ENCODE results near the gene KDM2A.
A peak's percentile ranks its signal among the peaks of the same experiment; 100 is the strongest.

KDM2A gene

DNA sequence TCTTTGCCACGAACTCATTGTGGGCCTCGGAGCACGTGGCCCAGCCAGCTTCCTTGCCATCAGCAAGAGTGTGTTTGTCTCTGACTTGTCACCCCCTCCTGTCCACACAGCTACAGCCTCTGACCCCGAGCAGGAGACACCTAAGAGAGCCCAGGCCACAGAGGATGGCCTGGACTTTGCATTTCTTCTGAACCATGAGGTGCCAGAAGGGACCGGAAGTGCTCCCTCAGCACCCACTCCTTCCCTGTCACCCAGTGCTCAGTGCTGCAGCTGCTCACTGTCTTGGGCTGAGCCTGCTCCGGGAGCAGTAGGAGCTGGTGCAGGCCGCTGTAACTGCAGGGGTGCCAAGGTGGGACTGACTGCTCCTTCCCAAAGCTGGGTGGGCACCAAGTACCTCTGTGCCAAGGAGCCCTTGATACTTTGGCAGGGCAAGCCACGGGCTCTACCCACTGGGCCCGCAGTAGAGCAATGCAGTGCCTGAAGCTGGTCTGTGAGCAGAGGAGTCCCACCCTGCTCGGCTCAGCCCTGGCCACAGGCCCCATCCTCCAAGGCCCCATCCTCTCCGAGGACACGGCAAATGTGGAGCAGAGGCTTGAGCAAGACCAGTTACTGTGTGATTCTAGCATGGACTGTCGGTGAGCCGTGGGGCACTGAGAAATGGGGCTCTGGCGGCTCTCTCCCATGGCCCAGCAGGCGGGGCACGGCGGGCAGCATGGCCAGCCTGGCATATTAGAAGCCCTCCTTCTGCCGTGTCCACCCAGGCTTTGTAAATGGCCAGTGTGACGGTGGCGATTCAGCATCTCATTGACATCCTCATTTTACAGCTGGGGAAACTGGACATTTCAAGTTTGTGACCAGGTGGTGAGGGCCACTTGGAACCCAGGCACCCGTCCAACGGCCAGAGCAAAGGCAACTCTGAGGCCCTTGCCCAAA is 153.5 kb downstream of the KDM2A start:
- no peak for DNase-seq (ENCODE audit: low read depth, low spot score)

- no peak for DNase-seq (ENCODE audit: low read depth, low spot score)
Observed at GRCh38 chr11:67273260-67273990, 154.4 kb downstream of the KDM2A start.

GRCh38 chr11:67274768-67275605 is 155.9 kb downstream of the KDM2A start:
- DNase-seq (ENCODE audit: low read depth, low spot score), result no peak

DNA sequence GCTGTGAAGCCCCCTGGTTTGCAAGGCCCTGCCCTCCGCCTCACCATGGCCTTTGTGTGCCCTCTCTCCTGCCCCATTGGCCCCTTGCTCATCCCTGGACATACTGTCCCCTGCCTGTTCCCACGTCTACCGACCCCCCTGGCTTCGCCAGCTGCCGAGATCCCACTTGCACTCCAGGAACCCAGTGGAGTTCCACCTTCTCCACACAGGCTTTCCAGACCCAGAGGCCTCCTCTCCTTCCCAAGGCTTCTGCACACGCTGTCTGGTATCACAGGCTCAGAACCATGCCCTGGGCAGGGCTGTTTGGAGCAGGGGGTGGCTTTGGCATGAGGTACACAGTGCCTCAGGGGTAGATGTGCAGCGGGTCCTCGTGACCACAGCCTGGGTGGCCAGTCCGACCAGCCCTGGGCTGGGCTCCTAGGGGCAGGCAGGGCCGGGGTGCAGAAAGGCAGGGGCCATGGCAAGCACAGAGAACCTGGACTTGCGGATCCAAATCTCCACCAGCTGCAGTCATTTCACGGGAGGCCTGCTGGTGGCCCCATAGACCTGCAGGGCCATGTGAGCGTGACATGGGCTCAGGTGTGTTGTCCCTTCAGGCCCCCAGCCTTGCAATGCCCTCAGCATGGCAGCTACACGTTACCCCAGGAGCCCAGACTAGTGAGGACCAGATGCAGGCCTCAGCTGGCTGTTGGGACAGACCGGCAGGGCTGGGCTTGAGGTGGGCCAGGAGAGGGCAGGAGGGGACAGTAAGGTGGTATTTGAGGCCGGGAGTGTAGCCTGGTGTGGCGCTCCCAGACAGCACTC is 156.7 kb downstream of the KDM2A start:
- DNase-seq (ENCODE audit: low read depth, low spot score), result no peak

DNA sequence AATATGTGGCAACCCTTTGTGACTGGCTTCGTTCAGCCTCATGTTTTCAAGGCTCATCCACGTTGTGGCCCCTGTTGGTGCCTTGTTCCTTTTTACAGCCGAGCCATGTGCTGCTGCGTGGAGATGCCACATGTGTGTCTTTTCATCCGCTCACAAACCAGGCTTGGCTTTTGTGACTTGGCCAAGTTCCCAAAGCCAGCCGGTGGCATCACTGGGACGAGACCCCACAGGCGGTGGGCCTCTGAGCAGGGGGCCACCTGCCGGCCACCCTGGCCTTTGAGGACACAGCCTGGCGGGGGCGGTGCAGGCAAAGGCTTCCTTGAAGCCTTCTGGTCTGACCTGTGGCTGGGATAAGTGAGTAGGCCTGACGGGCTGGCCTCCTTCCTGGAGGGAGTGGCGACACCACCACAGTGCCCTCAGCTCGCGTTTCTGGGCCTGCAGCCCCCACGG is 157.7 kb downstream of the KDM2A start:
- DNase-seq (ENCODE audit: low read depth, low spot score), result peak; percentile 68

- DNase-seq (ENCODE audit: low read depth, low spot score), result peak; percentile 89
Observed at GRCh38 chr11:67277231-67277961, 158.3 kb downstream of the KDM2A start.

DNA sequence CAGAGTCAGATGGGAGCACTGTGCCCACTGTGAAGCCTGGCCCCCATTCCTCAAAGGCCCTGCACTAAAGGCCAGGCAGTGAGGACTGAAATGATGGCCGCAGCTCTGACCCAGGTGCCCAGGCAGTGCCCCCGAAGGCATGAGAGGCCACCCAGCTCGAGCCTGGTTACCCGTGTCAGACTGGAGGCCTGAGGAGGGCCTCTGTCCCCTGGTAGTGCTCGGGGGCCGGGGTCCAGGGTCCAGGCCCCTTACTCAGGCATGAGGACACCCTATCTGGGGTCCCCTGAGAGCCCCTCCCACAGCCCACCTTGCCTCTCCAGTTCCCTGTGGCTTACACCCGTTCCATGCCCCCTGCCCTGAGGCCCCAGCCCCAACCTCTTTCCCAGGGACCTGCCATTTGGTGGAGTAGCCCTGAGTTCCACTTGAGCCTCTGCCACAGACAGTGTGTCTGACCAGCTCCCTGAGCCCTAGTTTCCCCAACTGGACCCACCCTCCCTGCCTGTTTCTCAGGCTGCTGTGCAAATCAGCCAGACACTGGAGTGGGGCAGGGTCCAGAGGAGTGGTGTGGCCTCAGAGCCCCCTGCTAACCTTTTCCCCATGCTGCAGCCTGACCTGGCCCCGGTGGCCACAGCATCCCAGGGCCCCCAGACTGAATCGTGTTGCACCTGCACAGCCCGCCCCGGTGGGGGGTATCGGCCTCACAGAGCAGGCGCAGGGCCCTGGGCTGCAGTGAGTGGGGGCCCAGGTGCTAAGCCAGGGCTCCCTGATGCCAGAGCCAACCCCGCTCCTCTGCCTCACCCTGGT is 159.3 kb downstream of the KDM2A start:
- DNase-seq (ENCODE audit: low read depth, low spot score), result no peak

- no peak for DNase-seq (ENCODE audit: low read depth, low spot score)
Observed at GRCh38 chr11:67278939-67279588, 160.0 kb downstream of the KDM2A start.

DNA sequence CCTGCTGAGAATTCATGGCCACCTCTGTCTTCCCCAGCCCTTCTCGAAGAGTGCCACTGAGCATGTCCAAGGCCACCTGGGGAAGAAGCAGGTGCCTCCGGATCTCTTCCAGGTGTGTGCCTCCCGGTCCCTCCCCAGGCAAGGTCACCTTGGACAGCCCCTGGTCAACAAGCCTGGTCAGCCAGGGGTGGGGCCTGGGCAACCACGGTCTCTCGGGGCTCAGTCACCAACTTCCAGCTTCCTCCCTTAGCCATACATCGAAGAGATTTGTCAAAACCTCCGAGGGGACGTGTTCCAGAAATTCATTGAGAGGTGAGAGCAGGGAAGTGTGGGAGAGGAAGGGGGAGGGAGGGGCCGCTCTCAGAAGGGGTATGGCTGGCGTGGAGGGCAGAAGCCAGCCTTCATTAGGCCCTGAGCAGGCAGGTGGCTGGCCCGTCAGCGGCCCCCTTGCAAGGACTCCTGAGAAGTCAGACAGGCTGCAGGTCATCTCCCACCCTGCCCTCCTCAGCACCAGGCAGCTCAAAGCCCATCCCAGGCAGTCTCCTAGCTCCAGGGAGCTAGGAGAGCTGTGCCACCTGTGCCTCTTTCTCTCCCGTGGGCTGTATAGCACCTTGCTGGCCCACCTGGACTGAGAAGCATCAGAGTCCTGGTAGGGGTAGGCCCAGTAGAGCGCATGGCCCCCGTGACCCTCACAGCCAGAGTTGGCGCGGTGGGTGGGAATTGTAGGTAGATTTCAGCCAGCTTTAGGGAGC is 160.7 kb downstream of the KDM2A start:
- no peak for DNase-seq (ENCODE audit: low read depth, low spot score)

DNA sequence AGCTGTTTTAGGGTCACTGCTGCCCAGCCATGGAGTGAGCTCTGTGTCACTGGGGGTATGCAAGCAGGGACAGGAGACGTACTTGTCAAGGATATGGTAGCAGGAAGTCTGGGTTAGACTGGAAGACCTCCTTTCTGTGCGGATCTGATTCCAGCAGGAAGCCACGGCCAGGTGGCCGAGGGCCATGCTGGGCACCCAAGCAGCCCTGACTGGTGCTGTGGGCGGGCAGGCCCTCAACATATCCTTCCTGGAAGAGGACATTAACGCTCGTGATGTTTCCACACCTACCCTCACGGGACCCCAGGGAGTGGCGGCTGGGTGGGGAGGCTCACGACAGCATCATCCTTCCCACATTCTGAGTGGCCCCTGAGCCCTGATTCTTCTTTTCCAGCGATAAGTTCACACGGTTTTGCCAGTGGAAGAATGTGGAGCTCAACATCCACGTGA is 161.3 kb downstream of the KDM2A start:
- no peak for DNase-seq (ENCODE audit: low read depth, low spot score)

DNA sequence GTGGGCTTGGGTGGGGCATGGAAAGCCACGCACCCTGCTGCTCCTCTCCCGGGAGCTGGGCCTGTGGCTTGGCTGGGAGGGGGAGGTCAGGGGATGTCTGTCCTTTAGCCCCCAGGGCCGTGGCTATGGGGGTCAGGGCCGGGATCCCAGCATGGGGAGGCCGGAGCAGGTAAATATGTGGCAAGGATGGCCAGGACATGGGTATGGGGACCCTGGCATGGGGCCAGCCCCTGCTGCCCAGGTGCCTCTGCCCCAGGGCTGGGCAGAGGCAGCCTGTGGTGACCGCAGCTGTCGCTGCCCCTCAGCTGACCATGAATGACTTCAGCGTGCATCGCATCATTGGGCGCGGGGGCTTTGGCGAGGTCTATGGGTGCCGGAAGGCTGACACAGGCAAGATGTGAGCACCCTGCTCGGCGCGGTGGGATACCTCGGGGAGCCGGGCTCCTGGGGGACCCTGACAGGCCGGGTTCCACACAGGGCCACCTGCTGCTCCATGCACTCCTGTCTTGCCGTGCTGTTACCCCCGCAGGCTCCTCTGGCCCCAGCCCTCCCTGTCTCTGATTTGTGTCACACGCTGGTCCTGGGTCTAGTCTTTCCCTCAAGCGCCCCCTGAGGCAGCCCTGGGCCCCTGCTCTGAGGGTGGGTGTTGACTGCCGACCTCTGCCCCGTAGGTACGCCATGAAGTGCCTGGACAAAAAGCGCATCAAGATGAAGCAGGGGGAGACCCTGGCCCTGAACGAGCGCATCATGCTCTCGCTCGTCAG is 161.9 kb downstream of the KDM2A start:
- no peak for DNase-seq (ENCODE audit: low read depth, low spot score)

GRCh38 chr11:67281552-67282150 is 162.6 kb downstream of the KDM2A start:
- DNase-seq (ENCODE audit: low read depth, low spot score), result no peak

DNA sequence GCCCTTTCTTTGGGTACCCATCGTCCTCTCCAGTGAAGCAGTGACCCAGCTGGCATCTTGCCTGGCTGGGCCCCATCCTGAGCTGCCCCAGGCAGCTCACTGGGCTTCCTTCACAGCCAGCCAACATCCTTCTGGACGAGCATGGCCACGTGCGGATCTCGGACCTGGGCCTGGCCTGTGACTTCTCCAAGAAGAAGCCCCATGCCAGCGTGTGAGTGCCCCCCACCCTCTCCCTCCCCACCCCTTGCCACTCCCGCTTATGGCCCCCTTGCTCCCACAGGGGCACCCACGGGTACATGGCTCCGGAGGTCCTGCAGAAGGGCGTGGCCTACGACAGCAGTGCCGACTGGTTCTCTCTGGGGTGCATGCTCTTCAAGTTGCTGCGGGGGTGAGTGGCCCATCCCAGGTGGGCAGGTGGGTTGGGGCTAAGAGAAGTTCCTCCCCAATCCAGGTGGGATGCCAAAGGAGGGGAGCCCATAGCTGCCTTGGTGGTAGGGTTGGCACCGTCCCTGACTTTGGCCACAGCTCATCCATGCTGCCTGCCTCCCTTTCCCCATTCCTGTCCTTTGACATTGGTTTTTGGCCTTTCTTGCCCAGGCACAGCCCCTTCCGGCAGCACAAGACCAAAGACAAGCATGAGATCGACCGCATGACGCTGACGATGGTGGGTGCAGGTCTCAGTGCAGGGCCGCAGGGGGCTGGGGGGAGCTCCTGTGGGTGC is 163.3 kb downstream of the KDM2A start:
- DNase-seq (ENCODE audit: low read depth, low spot score), result no peak

- no peak for DNase-seq (ENCODE audit: low read depth, low spot score)
Observed at GRCh38 chr11:67282876-67283371, 163.9 kb downstream of the KDM2A start.

GRCh38 chr11:67283481-67283963 is 164.5 kb downstream of the KDM2A start:
- DNase-seq (ENCODE audit: low read depth, low spot score), result no peak
